ENCODE measurements around the gene PRMT7. TPM values are rescaled to one million over a fixed set of nuclear protein-coding genes. Genes with fewer than 3 reads are reported as not detected.

PRMT7 gene
- total RNA-seq, 2 experiments from 2014 or later: 80.4 to 85.1 TPM

DNA sequence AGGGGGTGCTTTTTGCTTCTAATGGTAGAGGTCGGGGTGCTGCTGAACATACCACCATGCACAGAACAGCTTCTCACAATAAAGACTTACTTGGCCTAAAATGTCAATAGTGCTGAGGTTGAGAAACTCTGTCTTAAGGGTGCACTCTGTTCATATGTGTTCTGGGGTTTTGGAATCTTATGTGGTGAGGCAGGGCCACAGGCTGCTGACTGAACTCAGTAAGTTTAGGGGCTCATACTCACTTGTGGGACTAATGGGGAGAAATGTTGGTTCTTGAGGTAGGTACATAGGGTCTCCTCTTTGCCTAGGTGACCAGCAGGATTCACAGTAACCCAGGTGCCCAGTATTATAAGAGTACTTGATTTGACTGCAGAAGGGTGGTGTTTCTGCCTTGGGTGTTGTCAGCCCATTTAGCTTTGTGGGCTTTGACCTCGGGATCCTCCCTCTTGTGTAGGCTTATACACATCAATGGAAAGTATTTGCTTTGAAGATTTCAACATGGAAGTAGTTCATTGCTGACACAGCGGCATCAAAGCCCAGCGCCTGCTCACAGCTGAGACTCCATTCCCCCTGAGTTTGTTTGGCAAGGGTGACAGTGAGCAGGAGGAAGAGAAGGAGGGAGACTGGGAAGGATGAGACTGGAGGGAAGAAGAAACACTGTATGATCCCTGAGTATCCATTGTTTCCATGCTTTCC is 29.3 kb upstream of the PRMT7 start:
- Histone ChIP-seq H3K9me3 (ENCODE audit: low read length) (no peaks in the 10 kb centered on the region), H3K4me3 (ENCODE audit: low read depth, low read length, poor library complexity, severe bottlenecking) (peak overlapping the region; percentile 44), H2AFZ (ENCODE audit: low read length) (no peak overlapping the region), H3K4me2 (ENCODE audit: low read length) (peak overlapping the region; percentile 91), H3K79me2 (ENCODE audit: insufficient read depth, low read depth, low read length) (peaks cover 48% of the 10 kb centered on the region), H4K20me1 (ENCODE audit: insufficient read depth, low read length) (no peaks in the 10 kb centered on the region), H3K9me2 (ENCODE audit: insufficient read depth, low read length) (no peaks in the 10 kb centered on the region), H3K27ac (ENCODE audit: low read depth, low read length, poor library complexity, severe bottlenecking) (peak overlapping the region; percentile 97), H3K36me3 (ENCODE audit: insufficient read depth, low read length) (peaks cover 48% of the 10 kb centered on the region), H3K4me1 (ENCODE audit: insufficient read depth, low read length, poor library complexity, severe bottlenecking) (peaks cover 75% of the 10 kb centered on the region)
- ChIA-PET CTCF (ENCODE audit: unreplicated experiment) (no interaction called here), POLR2A (interaction anchor here (1.0 to 1.9 kb wide), 2 partner anchors 8 to 9 kb away, joined by 3 to 6 read pairs; no protein-coding TSS in a partner anchor)
- BruUV-seq (replicated peaks): no TSS peak
- TF ChIP-seq, protein P1, sequence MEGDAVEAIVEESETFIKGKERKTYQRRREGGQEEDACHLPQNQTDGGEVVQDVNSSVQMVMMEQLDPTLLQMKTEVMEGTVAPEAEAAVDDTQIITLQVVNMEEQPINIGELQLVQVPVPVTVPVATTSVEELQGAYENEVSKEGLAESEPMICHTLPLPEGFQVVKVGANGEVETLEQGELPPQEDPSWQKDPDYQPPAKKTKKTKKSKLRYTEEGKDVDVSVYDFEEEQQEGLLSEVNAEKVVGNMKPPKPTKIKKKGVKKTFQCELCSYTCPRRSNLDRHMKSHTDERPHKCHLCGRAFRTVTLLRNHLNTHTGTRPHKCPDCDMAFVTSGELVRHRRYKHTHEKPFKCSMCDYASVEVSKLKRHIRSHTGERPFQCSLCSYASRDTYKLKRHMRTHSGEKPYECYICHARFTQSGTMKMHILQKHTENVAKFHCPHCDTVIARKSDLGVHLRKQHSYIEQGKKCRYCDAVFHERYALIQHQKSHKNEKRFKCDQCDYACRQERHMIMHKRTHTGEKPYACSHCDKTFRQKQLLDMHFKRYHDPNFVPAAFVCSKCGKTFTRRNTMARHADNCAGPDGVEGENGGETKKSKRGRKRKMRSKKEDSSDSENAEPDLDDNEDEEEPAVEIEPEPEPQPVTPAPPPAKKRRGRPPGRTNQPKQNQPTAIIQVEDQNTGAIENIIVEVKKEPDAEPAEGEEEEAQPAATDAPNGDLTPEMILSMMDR (conservative IDR thresholded peaks at IDR 0.05; ENCODE audit: low read length): no peak
- no peak for TF ChIP-seq EZH2phosphoT487 (IDR thresholded peaks at IDR 0.05; ENCODE audit: borderline replicate concordance, low read depth, low read length)
- intact Hi-C loops (cut with micrococcal nuclease; ENCODE audit: unreplicated experiment): no loop called here
- no peak for DNase-seq (ENCODE audit: low spot score)

DNA sequence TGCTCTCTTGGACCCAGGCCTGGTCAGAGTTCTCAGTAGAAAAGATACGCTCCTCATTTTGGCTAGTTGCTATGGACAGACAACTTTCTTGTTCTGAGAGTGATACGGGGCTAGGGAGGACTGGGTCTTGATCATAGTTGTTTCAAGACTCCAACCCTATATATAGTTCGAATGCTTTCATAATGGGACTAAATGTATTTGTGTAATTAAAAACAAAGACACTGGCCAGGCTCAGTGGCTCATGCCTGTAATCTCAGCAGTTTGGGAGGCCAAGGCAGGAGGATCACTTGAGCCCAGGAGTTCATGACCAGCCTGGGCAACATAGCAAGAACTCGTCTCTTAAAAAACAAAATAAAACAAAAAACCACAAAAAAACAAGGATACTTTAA is 28.8 kb upstream of the PRMT7 start:
- BruUV-seq (replicated peaks): no TSS peak
- Histone ChIP-seq H3K4me3 (ENCODE audit: low read depth, low read length, poor library complexity, severe bottlenecking) (no peak overlapping the region), H2AFZ (ENCODE audit: low read length) (no peak overlapping the region), H3K79me2 (ENCODE audit: insufficient read depth, low read depth, low read length) (peaks cover 51% of the 10 kb centered on the region), H3K9me2 (ENCODE audit: insufficient read depth, low read length) (no peaks in the 10 kb centered on the region), H3K9me3 (ENCODE audit: low read length) (no peaks in the 10 kb centered on the region), H3K36me3 (ENCODE audit: insufficient read depth, low read length) (peaks cover 50% of the 10 kb centered on the region), H3K27ac (ENCODE audit: low read depth, low read length, poor library complexity, severe bottlenecking) (peak overlapping the region; percentile 97), H3K4me1 (ENCODE audit: insufficient read depth, low read length, poor library complexity, severe bottlenecking) (peaks cover 80% of the 10 kb centered on the region), H4K20me1 (ENCODE audit: insufficient read depth, low read length) (no peaks in the 10 kb centered on the region), H3K4me2 (ENCODE audit: low read length) (peak overlapping the region; percentile 91)
- intact Hi-C loops (cut with micrococcal nuclease; ENCODE audit: unreplicated experiment): no loop called here
- ChIA-PET POLR2A (no interaction called here), CTCF (ENCODE audit: unreplicated experiment) (interaction anchor here (1.8 kb wide), 1 partner anchor 9 kb away, joined by 6 read pairs; no protein-coding TSS in a partner anchor)
- TF ChIP-seq, protein P1 (conservative IDR thresholded peaks at IDR 0.05; ENCODE audit: low read length): no peak
- no peak for TF ChIP-seq EZH2phosphoT487 (IDR thresholded peaks at IDR 0.05; ENCODE audit: borderline replicate concordance, low read depth, low read length)
- DNase-seq (ENCODE audit: low spot score): no peak

DNA sequence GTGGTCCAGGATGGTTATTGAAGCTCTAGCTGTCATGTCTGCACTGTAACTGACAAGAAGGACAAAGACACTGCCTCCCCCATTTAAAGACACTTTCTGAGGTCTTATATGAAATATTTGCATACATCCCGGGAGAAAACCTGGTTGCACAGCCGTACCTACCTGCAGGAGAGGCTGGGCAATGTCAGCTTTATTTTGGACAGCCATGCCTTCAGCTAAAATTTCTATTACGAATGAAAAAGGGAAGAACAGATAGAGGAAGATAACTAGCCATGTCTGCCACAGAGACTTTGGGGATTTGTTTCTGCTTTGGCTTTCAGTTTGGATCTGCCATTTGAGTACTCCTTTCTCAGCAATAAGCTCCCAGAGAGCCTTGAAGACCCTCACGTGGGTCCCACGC is 27.5 kb upstream of the PRMT7 start:
- no peaks in the 10 kb centered on the region for H4K20me1 ChIP-seq (ENCODE audit: insufficient read depth, low read length)
- no peaks in the 10 kb centered on the region for H3K9me2 ChIP-seq (ENCODE audit: insufficient read depth, low read length)
- TF ChIP-seq, protein P1 (conservative IDR thresholded peaks at IDR 0.05; ENCODE audit: low read length): no peak
- no peak for TF ChIP-seq EZH2phosphoT487 (IDR thresholded peaks at IDR 0.05; ENCODE audit: borderline replicate concordance, low read depth, low read length)
- DNase-seq (ENCODE audit: low spot score): peak; percentile 57
- H3K9me3 ChIP-seq (ENCODE audit: low read length): no peaks in the 10 kb centered on the region
- H2AFZ ChIP-seq (ENCODE audit: low read length): no peak overlapping the region
- peak overlapping the region; percentile 58 for H3K4me3 ChIP-seq (ENCODE audit: low read depth, low read length, poor library complexity, severe bottlenecking)
- H3K27ac ChIP-seq (ENCODE audit: low read depth, low read length, poor library complexity, severe bottlenecking): peak overlapping the region; percentile 97
- POLR2A ChIA-PET: interaction anchor here (0.8 to 2.2 kb wide), 10 partner anchors 9 to 31 kb away, joined by 3 to 13 read pairs (median 5); partner anchors contain the start of genes PRMT7, SLC7A6 and SLC7A6OS
- peaks cover 63% of the 10 kb centered on the region for H3K36me3 ChIP-seq (ENCODE audit: insufficient read depth, low read length)
- H3K4me2 ChIP-seq (ENCODE audit: low read length): peak overlapping the region; percentile 91
- H3K79me2 ChIP-seq (ENCODE audit: insufficient read depth, low read depth, low read length): peaks cover 60% of the 10 kb centered on the region
- H3K4me1 ChIP-seq (ENCODE audit: insufficient read depth, low read length, poor library complexity, severe bottlenecking): peaks cover 93% of the 10 kb centered on the region
- intact Hi-C loops (cut with micrococcal nuclease; ENCODE audit: unreplicated experiment): no loop called here
- BruUV-seq (replicated peaks): no TSS peak
- CTCF ChIA-PET (ENCODE audit: unreplicated experiment): interaction anchor here (0.6 to 2.1 kb wide), 5 partner anchors 11 to 209 kb away, joined by 3 to 10 read pairs (median 5); partner anchors contain the start of gene SLC7A6

Measured in OCI-LY7 (cell line).